GM12872 (cell line): Measurements from ENCODE around the gene WFDC2.

ENCODE experiments used
- CTCF ChIP-seq: IDR thresholded peaks from 3 replicates; pipeline ENCODE4 v1.5.1; 2011; ENCODE audit warnings: low read depth, mild to moderate bottlenecking, low read length, moderate library complexity; ENCODE audit not compliant: insufficient read depth

WFDC2 gene

GRCh38 chr20:45452772-45453691 lies 16.5 kb upstream of the WFDC2 start:
- TF ChIP-seq CTCF: no peak

- TF ChIP-seq CTCF: peak; percentile 66
These were observed 12.9 kb upstream of the WFDC2 start for GRCh38 chr20:45456632-45457031.

GRCh38 chr20:45459606-45460005 lies 9.9 kb upstream of the WFDC2 start:
- TF ChIP-seq CTCF: peak; percentile 36; the same call in 2 of the 3 replicates

GRCh38 chr20:45461225-45461624 lies 8.3 kb upstream of the WFDC2 start:
- TF ChIP-seq CTCF: no peak

GRCh38 chr20:45462711-45463509 lies 6.6 kb upstream of the WFDC2 start:
- 0 out of 3 replicates have a peak, but pooled peaks have one; percentile 24 for TF ChIP-seq CTCF

- TF ChIP-seq CTCF: no peak
These were observed 5.8 kb upstream of the WFDC2 start for GRCh38 chr20:45463709-45464108.
